SK-N-SH (cell line): ENCODE measurements around the gene PRKCH. TPM values are rescaled to one million over a fixed set of nuclear protein-coding genes. Genes with fewer than 3 reads are reported as not detected.

Source experiments
- CTCF ChIA-PET: fragments of 300-600, 350-600 bp; formaldehyde crosslinking; extraction: SDS; loops from one replicate; lab custom pipeline; 2021; lab: Yijun Ruan, JAX
- POLR2A ChIA-PET: fragments of 350-600 bp; sonication (Branson Sonifier 250); formaldehyde crosslinking; extraction: SDS; loops from one replicate; lab custom pipeline; 2020; ENCODE audit warnings: antibody characterized with exemption, inconsistent platforms; lab: Yijun Ruan, JAX
- DNase-seq: peaks from one replicate; pipeline ENCODE4 v3.0.0; 2012
- H2AFZ ChIP-seq: fragments of 200-600 bp; sonication (generic); 2 replicates; pipeline ENCODE4 v1.8.1; 2016; ENCODE audit warnings: antibody characterized with exemption, mild to moderate bottlenecking, low read depth
- H3F3A ChIP-seq: fragments of 200-600 bp; sonication (generic); replicated peaks from 2 replicates; pipeline ENCODE3; 2016; ENCODE audit warnings: antibody characterized with exemption, mild to moderate bottlenecking; ENCODE audit not compliant: insufficient read depth
- H3K27ac ChIP-seq, 2 experiments: fragments of 200-500 bp in 1 of 2; fragments of 200-600 bp in 1 of 2; sonication (Bioruptor generic) in 1 of 2; sonication (generic), shearing (Covaris generic) in 1 of 2; 2 replicates each; pipeline versions ENCODE4 v1.5.1 to v1.6.1; 2014 to 2016; ENCODE audit warnings: low read depth in 2 of 2, inconsistent platforms in 1 of 2, low read length in 1 of 2, mild to moderate bottlenecking in 1 of 2, mixed read lengths in 1 of 2
- H3K27me3 ChIP-seq: fragments of 200-600 bp; sonication (generic), shearing (Covaris generic); 2 replicates; pipeline ENCODE4 v1.6.1; 2016; ENCODE audit warnings: mixed run types; ENCODE audit not compliant: insufficient read depth
- H3K36me3 ChIP-seq, 2 experiments: fragments of 200-500 bp in 1 of 2; fragments of 200-600 bp in 1 of 2; sonication (Bioruptor generic) in 1 of 2; sonication (generic) in 1 of 2; replicated peaks in 1 of 2; 2 replicates each; pipeline versions ENCODE3 to v1.5.1; 2014 to 2016; ENCODE audit warnings: low read length in 1 of 2, mild to moderate bottlenecking in 1 of 2; ENCODE audit not compliant: insufficient read depth in 2 of 2, control insufficient read depth in 1 of 2
- H3K4me1 ChIP-seq, 2 experiments: fragments of 200-500 bp in 1 of 2; fragments of 200-600 bp in 1 of 2; sonication (Bioruptor generic) in 1 of 2; sonication (generic), shearing (Covaris generic) in 1 of 2; 2 replicates each; pipeline versions ENCODE4 v1.5.1 to v1.6.1; 2014 to 2016; ENCODE audit warnings: low read depth in 1 of 2, low read length in 1 of 2, mixed run types in 1 of 2; ENCODE audit not compliant: insufficient read depth in 2 of 2, control insufficient read depth in 1 of 2
- H3K4me2 ChIP-seq: fragments of 200-600 bp; sonication (generic), shearing (Covaris generic); 2 replicates; pipeline ENCODE4 v1.6.1; 2017; ENCODE audit warnings: mixed run types
- H3K4me3 ChIP-seq, 2 experiments: fragments of 200-500 bp in 1 of 2; fragments of 200-600 bp in 1 of 2; sonication (Bioruptor generic) in 1 of 2; sonication (generic), shearing (Covaris generic) in 1 of 2; 2 replicates each; pipeline versions ENCODE4 v1.5.1 to v1.8.1; 2014 to 2016; ENCODE audit warnings: low read depth in 2 of 2, inconsistent platforms in 1 of 2, low read length in 1 of 2, mild to moderate bottlenecking in 1 of 2, mixed read lengths in 1 of 2, moderate library complexity in 1 of 2
- H3K79me2 ChIP-seq: fragments of 200-600 bp; sonication (generic); 2 replicates; pipeline ENCODE4 v1.8.1; 2017; ENCODE audit warnings: mild to moderate bottlenecking; ENCODE audit not compliant: insufficient read depth
- H3K9ac ChIP-seq: fragments of 200-600 bp; sonication (generic); 2 replicates; pipeline ENCODE4 v1.6.1; 2017; ENCODE audit warnings: mixed run types
- H3K9me2 ChIP-seq: fragments of 200-600 bp; sonication (generic); 2 replicates; pipeline ENCODE4 v1.6.1; 2017; ENCODE audit warnings: mixed run types
- H3K9me3 ChIP-seq: fragments of 200-600 bp; sonication (generic); 2 replicates; pipeline ENCODE4 v1.6.1; 2017; ENCODE audit warnings: mixed run types, mild to moderate bottlenecking, moderate library complexity
- H4K20me1 ChIP-seq: fragments of 200-600 bp; sonication (generic); 2 replicates; pipeline ENCODE4 v1.6.1; 2017; ENCODE audit warnings: mild to moderate bottlenecking, mixed run types; ENCODE audit not compliant: insufficient read depth
- CTCF ChIP-seq: fragments of 200-600 bp; sonication (generic); IDR thresholded peaks from 2 replicates; pipeline ENCODE4 v1.6.1; 2017; ENCODE audit warnings: antibody characterized with exemption, mild to moderate bottlenecking, moderate library complexity
- EZH2phosphoT487 ChIP-seq: fragments of 200-600 bp; sonication (generic); IDR thresholded peaks from 2 replicates; pipeline ENCODE4 v1.6.1; 2017; ENCODE audit warnings: low read depth, mixed run types, mild to moderate bottlenecking, antibody characterized with exemption, moderate library complexity, borderline replicate concordance
- FOSL2 ChIP-seq: IDR thresholded peaks from 2 replicates; pipeline ENCODE4 v1.4.0; 2012; ENCODE audit warnings: low read depth, mild to moderate bottlenecking, moderate library complexity, borderline replicate concordance
- FOXJ3 ChIP-seq: sonication (generic); formaldehyde crosslinking; IDR thresholded peaks from 2 replicates; pipeline ENCODE4 v1.5.1; 2020; ENCODE audit warnings: mild to moderate bottlenecking, missing genetic modification reagents
- JUND ChIP-seq: IDR thresholded peaks from 2 replicates; pipeline ENCODE4 v1.4.0; 2012
- NFIC ChIP-seq: IDR thresholded peaks from 2 replicates; pipeline ENCODE4 v1.4.0; 2012; ENCODE audit warnings: borderline replicate concordance
- NRF1 ChIP-seq: IDR thresholded peaks from 2 replicates; pipeline ENCODE4 v1.6.1; 2012; ENCODE audit warnings: low read depth, mild to moderate bottlenecking, low read length
- RAD21 ChIP-seq: IDR thresholded peaks from 2 replicates; pipeline ENCODE4 v1.6.1; 2012; ENCODE audit warnings: mild to moderate bottlenecking, low read length
- RCOR1 ChIP-seq: fragments of 150-350 bp; IDR thresholded peaks from 2 replicates; pipeline ENCODE4 v1.6.1; 2017; ENCODE audit warnings: antibody characterized with exemption, low read length
- RFX5 ChIP-seq: IDR thresholded peaks from 2 replicates; pipeline ENCODE4 v1.6.1; 2012; ENCODE audit warnings: mild to moderate bottlenecking, improper control_type of control experiment, low read length
- TEAD4 ChIP-seq: IDR thresholded peaks from 2 replicates; pipeline ENCODE4 v1.4.0; 2012; ENCODE audit warnings: mild to moderate bottlenecking, borderline replicate concordance; ENCODE audit not compliant: insufficient read depth
- WGBS: methylation state at CpG from one replicate; pipeline ENCODE4 v1.1.6; 2017; ENCODE audit warnings: low lambda C conversion rate; 5-methylcytosine and 5-hydroxymethylcytosine counted together
- polyA plus RNA-seq, 3 experiments: library from polyadenylated mRNA; depleted of rRNA; stranded (reverse); fragments of >200 nt; gene quantifications; 2 replicates each; pipeline ENCODE4 v1.2.3, GENCODE V29; 2012

Gene PRKCH
- polyA plus RNA-seq, 1 of the 3 experiments (the other 2 are of a cell fraction) = 4.2 TPM

GRCh38 chr14:61591862-61592261, 270.5 kb downstream of the PRKCH start:
- H3K9me3 ChIP-seq = no peaks in the 10 kb centered on the region
- peaks cover 19% of the 10 kb centered on the region for H3F3A ChIP-seq
- H3K27ac ChIP-seq = no peak overlapping the region
- TF ChIP-seq FOXJ3 (no peak), NFIC (no peak), JUND (no peak), RFX5 (no peak), EZH2phosphoT487 (no peak), RCOR1 (no peak)
- H4K20me1 ChIP-seq = no peaks in the 10 kb centered on the region
- no peak overlapping the region for H3K9ac ChIP-seq
- DNase-seq = no peak
- H3K4me1 ChIP-seq = peaks cover 11 to 12% of the 10 kb centered on the region in 2 experiments
- no peaks in the 10 kb centered on the region for H3K9me2 ChIP-seq
- no peak overlapping the region for H2AFZ ChIP-seq
- H3K36me3 ChIP-seq = no peaks in the 10 kb centered on the region
- CTCF ChIA-PET = interaction anchor here (0.6 kb wide), 1 partner anchor 16 kb away, joined by 4 read pairs; no protein-coding TSS in a partner anchor
- H3K79me2 ChIP-seq = no peaks in the 10 kb centered on the region
- WGBS = 93% methylated on average over 2 of the region's 2 CpGs
- H3K27me3 ChIP-seq = no peaks in the 10 kb centered on the region
- H3K4me2 ChIP-seq = no peak overlapping the region
- no peak overlapping the region for H3K4me3 ChIP-seq
- POLR2A ChIA-PET = no interaction called here

GRCh38 chr14:61593330-61593729, 272.0 kb downstream of the PRKCH start:
- H3K27me3 ChIP-seq = no peaks in the 10 kb centered on the region
- no peaks in the 10 kb centered on the region for H3K9me2 ChIP-seq
- H3K27ac ChIP-seq = 0 out of 4 replicates have a peak overlapping the region, but pooled peaks of 1 of the 2 experiments have one; percentile 75
- H2AFZ ChIP-seq = no peak overlapping the region
- no peaks in the 10 kb centered on the region for H3K9me3 ChIP-seq
- H3K4me1 ChIP-seq = peaks cover 5 to 7% of the 10 kb centered on the region in 2 experiments; a peak in 2 of 4 replicates
- no peaks in the 10 kb centered on the region for H3K79me2 ChIP-seq
- 90% methylated on average over 3 of the region's 3 CpGs for WGBS
- no peak for DNase-seq
- H3K9ac ChIP-seq = no peak overlapping the region
- no peak for TF ChIP-seq CTCF
- no peak for TF ChIP-seq RAD21
- TF ChIP-seq FOSL2 = no peak
- TF ChIP-seq NRF1 = no peak
- TF ChIP-seq TEAD4 = no peak
- TF ChIP-seq, all 33 proteins: peak for 0
- POLR2A ChIA-PET = no interaction called here
- Histone ChIP-seq H3K4me3 (no peak overlapping the region), H3F3A (peaks cover 25% of the 10 kb centered on the region), H4K20me1 (no peaks in the 10 kb centered on the region), H3K36me3 (no peaks in the 10 kb centered on the region), H3K4me2 (no peak overlapping the region)
- CTCF ChIA-PET = no interaction called here
